H1 (cell line): Measurements from ENCODE around the gene ACTA2. TPM values are rescaled to one million over a fixed set of nuclear protein-coding genes. Genes with fewer than 3 reads are reported as not detected.

ENCODE experiments used
- ZNF274 ChIP-seq: IDR thresholded peaks from 2 replicates; pipeline ENCODE4 v1.7.0; 2012; ENCODE audit warnings: low read length, borderline replicate concordance; ENCODE audit errors: extremely low read depth
- polyA plus RNA-seq, 7 experiments: library from polyadenylated mRNA; depleted of rRNA in 3 of 7; stranded (reverse) in 5 of 7; unstranded in 2 of 7; fragments of >200 nt in 5 of 7; fragments of 200-250 nt in 2 of 7; gene quantifications; 1 replicate in 5 of 7; 2 replicates in 1 of 7; 4 replicates in 1 of 7; pipeline versions ENCODE4 v1.2.1 to v1.2.3, GENCODE V29; 2011 to 2013; ENCODE audit warnings: missing spikeins in 2 of 7, mixed read lengths in 2 of 7
- total RNA-seq: library from RNA; stranded (reverse); fragmentation: NEBNext Ultra II Directional; extraction: Animal tissue kit (Norgen Biotek cat#: 25700); gene quantifications from 2 replicates; pipeline ENCODE4 v1.2.1, GENCODE V29; 2021

The ACTA2 gene
- total and polyA plus RNA-seq, 2 of the 8 experiments (the other 6 are each of a cell fraction or from before 2014, with no cell fraction given): 3.5 to 8.9 TPM

GRCh38 chr10:88974446-88975376 is 22.1 kb upstream of the ACTA2 start (continued):
- no peak for TF ChIP-seq ZNF274
- TF ChIP-seq, all 59 proteins: peak for 0
